HCT116 (cell line): ENCODE data around the gene WDR74. TPM values are rescaled to one million over a fixed set of nuclear protein-coding genes. Genes with fewer than 3 reads are reported as not detected.

Source experiments
- ATAC-seq: fragments of 200-7000 bp; cut with Tn5 transposase; 2 replicates; pipeline ENCODE4 v1.9.1; 2020; ENCODE audit warnings: mild to moderate bottlenecking, moderate library complexity
- BruUV-seq: library from RNA; stranded (reverse); fragments of 400-500 nt; replicated peaks from 2 replicates; lab custom pipeline; 2021; lab: Mats Ljungman, UMichigan
- CTCF ChIA-PET: fragments of 300-600 bp; sonication (Branson Sonifier 250); formaldehyde crosslinking; loops from one replicate; lab custom pipeline; 2021; ENCODE audit warnings: antibody characterized with exemption; lab: Charles Lee
- POLR2A ChIA-PET: fragments of 300-600, 350-600 bp; sonication (Branson Sonifier 250); formaldehyde crosslinking; loops from one replicate; lab custom pipeline; 2021; ENCODE audit warnings: antibody characterized with exemption; lab: Charles Lee
- RAD21 ChIA-PET, 2 experiments: fragments of 300-600 bp; sonication (Branson Sonifier 250); formaldehyde crosslinking; loops; one replicate each; lab custom pipeline; 2023; ENCODE audit warnings: low total read pairs in 2 of 2; ENCODE audit not compliant: uncharacterized antibody in 2 of 2, unreplicated experiment in 2 of 2, low non-redundant PET in 1 of 2; lab: Charles Lee
- DNase-seq: peaks from one replicate; pipeline ENCODE4 v3.0.0-alpha.2; 2010; ENCODE audit warnings: low read depth, low spot score
- H2AFZ ChIP-seq: fragments of 200-600 bp; shearing (Covaris generic), sonication (generic); 2 replicates; pipeline ENCODE4 v1.6.1; 2017; ENCODE audit warnings: low read depth, mixed run types, mixed read lengths, antibody characterized with exemption, low read length; ENCODE audit not compliant: poor library complexity, severe bottlenecking
- H3K27ac ChIP-seq: 2 replicates; pipeline ENCODE4 v1.5.1; 2012; ENCODE audit warnings: low read depth, low read length
- H3K27me3 ChIP-seq: fragments of 200-600 bp; sonication (generic); 2 replicates; pipeline ENCODE4 v1.6.1; 2016; ENCODE audit warnings: mixed run types, low read length, mixed read lengths; ENCODE audit not compliant: insufficient read depth
- H3K36me3 ChIP-seq, 2 experiments: fragments of 200-500 bp in 1 of 2; fragments of 200-600 bp in 1 of 2; sonication (Bioruptor generic) in 1 of 2; sonication (generic) in 1 of 2; 2 replicates each; pipeline versions ENCODE4 v1.5.1 to v1.6.1; 2014 to 2016; ENCODE audit warnings: low read length in 2 of 2, inconsistent platforms in 1 of 2, mixed read lengths in 1 of 2, mixed run types in 1 of 2; ENCODE audit not compliant: insufficient read depth in 2 of 2, control insufficient read depth in 1 of 2
- H3K4me1 ChIP-seq, 2 experiments: fragments of 200-600 bp in 1 of 2; sonication (generic) in 1 of 2; 2 replicates each; pipeline versions ENCODE4 v1.5.1 to v1.6.1; 2012 to 2017; ENCODE audit warnings: low read length in 2 of 2, inconsistent platforms in 1 of 2, mild to moderate bottlenecking in 1 of 2, mixed read lengths in 1 of 2, mixed run types in 1 of 2, moderate library complexity in 1 of 2; ENCODE audit not compliant: insufficient read depth in 2 of 2, control insufficient read depth in 1 of 2
- H3K4me2 ChIP-seq: fragments of 200-600 bp; sonication (generic); 2 replicates; pipeline ENCODE4 v1.6.1; 2017; ENCODE audit warnings: mixed run types, low read length, mixed read lengths
- H3K4me3 ChIP-seq, 2 experiments: fragments of 200-600 bp in 1 of 2; sonication (generic) in 1 of 2; replicated peaks in 1 of 2; 2 replicates each; pipeline ENCODE4 v1.5.1; 2011 to 2016; ENCODE audit warnings: low read length in 2 of 2, control low read depth in 1 of 2, low read depth in 1 of 2, mild to moderate bottlenecking in 1 of 2, mixed read lengths in 1 of 2, mixed run types in 1 of 2
- H3K79me2 ChIP-seq: fragments of 200-600 bp; sonication (generic); 2 replicates; pipeline ENCODE4 v1.6.1; 2017; ENCODE audit warnings: mild to moderate bottlenecking, mixed run types, low read length, moderate library complexity, mixed read lengths; ENCODE audit not compliant: insufficient read depth
- H3K9ac ChIP-seq: fragments of 200-600 bp; sonication (generic); 2 replicates; pipeline ENCODE4 v1.6.1; 2016; ENCODE audit warnings: low read length, mixed read lengths
- H3K9me2 ChIP-seq: fragments of 200-600 bp; sonication (generic), shearing (Covaris generic); 2 replicates; pipeline ENCODE4 v1.6.1; 2017; ENCODE audit warnings: mixed run types, mild to moderate bottlenecking, moderate library complexity; ENCODE audit not compliant: insufficient read depth
- H3K9me3 ChIP-seq, 2 experiments: fragments of 200-500 bp in 1 of 2; fragments of 200-600 bp in 1 of 2; sonication (Bioruptor generic) in 1 of 2; sonication (generic) in 1 of 2; 2 replicates each; pipeline ENCODE4 v1.6.1; 2014 to 2017; ENCODE audit warnings: low read length in 2 of 2, mixed read lengths in 2 of 2, inconsistent platforms in 1 of 2, low read depth in 1 of 2, mild to moderate bottlenecking in 1 of 2, mixed run types in 1 of 2, moderate library complexity in 1 of 2; ENCODE audit not compliant: control insufficient read depth in 1 of 2, insufficient read depth in 1 of 2
- H4K20me1 ChIP-seq: fragments of 200-600 bp; sonication (generic), shearing (Covaris generic); 2 replicates; pipeline ENCODE4 v1.6.1; 2017; ENCODE audit warnings: mixed run types, mild to moderate bottlenecking, moderate library complexity; ENCODE audit not compliant: insufficient read depth
- CBX3 ChIP-seq: IDR thresholded peaks from 2 replicates; pipeline ENCODE4 v1.6.1; 2012; ENCODE audit warnings: low read depth
- CEBPB ChIP-seq: IDR thresholded peaks from 2 replicates; pipeline ENCODE4 v1.6.1; 2012; ENCODE audit warnings: low read depth
- CTCF ChIP-seq, 3 experiments: fragments of 200-600 bp in 1 of 3; sonication (generic) in 1 of 3; IDR thresholded peaks in 2 of 3; conservative IDR thresholded peaks in 1 of 3; 2 replicates each; pipeline ENCODE4 v1.5.1; 2012 to 2017; ENCODE audit warnings: low read depth in 2 of 3, low read length in 2 of 3, antibody characterized with exemption in 1 of 3, borderline replicate concordance in 1 of 3, control low read depth in 1 of 3, mild to moderate bottlenecking in 1 of 3, mixed read lengths in 1 of 3, mixed run types in 1 of 3, moderate library complexity in 1 of 3; ENCODE audit not compliant: insufficient read depth in 1 of 3
- EGR1 ChIP-seq: IDR thresholded peaks from 2 replicates; pipeline ENCODE4 v1.6.1; 2012; ENCODE audit warnings: low read depth
- EZH2 ChIP-seq: fragments of 200-600 bp; sonication (generic); IDR thresholded peaks from 2 replicates; pipeline ENCODE4 v1.6.1; 2017; ENCODE audit warnings: antibody characterized with exemption, mixed run types
- JUND ChIP-seq: IDR thresholded peaks from 2 replicates; pipeline ENCODE4 v1.6.1; 2012
- MAX ChIP-seq: IDR thresholded peaks from 2 replicates; pipeline ENCODE4 v1.6.1; 2012
- POLR2A ChIP-seq: IDR thresholded peaks from 2 replicates; pipeline ENCODE4 v1.7.0; 2011; ENCODE audit warnings: borderline replicate concordance; ENCODE audit not compliant: insufficient read depth, insufficient read length; ENCODE audit errors: extremely low read depth
- POLR2AphosphoS5 ChIP-seq: IDR thresholded peaks from 2 replicates; pipeline ENCODE4 v1.6.1; 2011; ENCODE audit warnings: mild to moderate bottlenecking, low read depth, low read length, moderate library complexity
- REST ChIP-seq: IDR thresholded peaks from 2 replicates; pipeline ENCODE4 v1.6.1; 2012; ENCODE audit warnings: low read depth
- SIN3A ChIP-seq: IDR thresholded peaks from 2 replicates; pipeline ENCODE4 v1.6.1; 2012; ENCODE audit warnings: low read depth
- SP1 ChIP-seq: IDR thresholded peaks from 2 replicates; pipeline ENCODE4 v1.6.1; 2012; ENCODE audit warnings: low read depth
- SRF ChIP-seq: IDR thresholded peaks from 2 replicates; pipeline ENCODE4 v1.6.1; 2012; ENCODE audit warnings: low read depth
- YY1 ChIP-seq: IDR thresholded peaks from 2 replicates; pipeline ENCODE4 v1.6.1; 2011; ENCODE audit warnings: low read length, low read depth, moderate library complexity, mild to moderate bottlenecking; ENCODE audit not compliant: insufficient replicate concordance; ENCODE audit errors: extremely low read depth
- ZBTB33 ChIP-seq: IDR thresholded peaks from 2 replicates; pipeline ENCODE4 v1.6.1; 2011; ENCODE audit warnings: mild to moderate bottlenecking, low read length, moderate library complexity; ENCODE audit not compliant: insufficient replicate concordance; ENCODE audit errors: extremely low read depth
- ZFX ChIP-seq: fragments of 450-650 bp; IDR thresholded peaks from 2 replicates; pipeline ENCODE4 v1.6.1; 2017
- intact Hi-C: fragments of 100-400 bp; cut with micrococcal nuclease; formaldehyde crosslinking; loops from 2 replicates; pipeline ENCODE4 v1.10.0; 2022
- total RNA-seq: library from RNA; stranded (reverse); gene quantifications from one replicate; pipeline ENCODE4 v1.2.1, GENCODE V29; 2021; ENCODE audit not compliant: unreplicated experiment

Gene WDR74
- total RNA-seq, 1 experiment from 2014 or later = 111 TPM

- H3K9ac ChIP-seq = no peak overlapping the region
- H3K4me2 ChIP-seq = no peak overlapping the region
- H3K36me3 ChIP-seq = peaks cover 18 to 19% of the 10 kb centered on the region in 2 experiments; a peak in 3 of 4 replicates
- H3K9me2 ChIP-seq = no peaks in the 10 kb centered on the region
- H4K20me1 ChIP-seq = peaks cover 4% of the 10 kb centered on the region; the same call in 1 of the 2 replicates
- H3K4me1 ChIP-seq = peaks cover 18 to 35% of the 10 kb centered on the region in 2 experiments
- no peak for TF ChIP-seq SP1
- TF ChIP-seq SRF = no peak
- no peak for TF ChIP-seq EZH2
- TF ChIP-seq JUND = no peak
- TF ChIP-seq REST = no peak
- no peak for TF ChIP-seq MAX
- TF ChIP-seq CBX3 = no peak
- no peak for TF ChIP-seq YY1
- no peak for TF ChIP-seq ZBTB33
- no peak for TF ChIP-seq CEBPB
- no peak for TF ChIP-seq POLR2AphosphoS5
- TF ChIP-seq SIN3A = no peak
- TF ChIP-seq EGR1 = no peak
- no peak for TF ChIP-seq ZFX
- TF ChIP-seq CTCF (IDR thresholded peaks at IDR 0.05 in 2 of 3, conservative IDR thresholded peaks at IDR 0.05 in 1 of 3; ENCODE audit: borderline replicate concordance in 1 of 3, insufficient read depth in 1 of 3, low read depth in 2 of 3, low read length in 2 of 3) = no peak
- TF ChIP-seq POLR2A = no peak
- H3K9me3 ChIP-seq = no peaks in the 10 kb centered on the region
- peak overlapping the region; percentile 26 for H3K27ac ChIP-seq
- H3K27me3 ChIP-seq = no peaks in the 10 kb centered on the region
- RAD21 ChIA-PET = no interaction called here
- H3K79me2 ChIP-seq = peaks cover 97% of the 10 kb centered on the region
- H3K4me3 ChIP-seq = no peak overlapping the region
- intact Hi-C loops = no loop called here
- no peak for DNase-seq
- H2AFZ ChIP-seq = no peak overlapping the region
- CTCF ChIA-PET = no interaction called here
- no peak for ATAC-seq
- BruUV-seq = no TSS peak
- POLR2A ChIA-PET = interaction anchor here (3.1 to 5.4 kb wide), 2 partner anchors 19 to 35 kb away, joined by 18 to 26 read pairs; partner anchors contain the start of gene WDR74
Observed at GRCh38 chr11:62875698-62876478, 36.5 kb upstream of the WDR74 start.
